ENCODE data around the gene GGTLC1. TPM values are rescaled to one million over a fixed set of nuclear protein-coding genes. Genes with fewer than 3 reads are reported as not detected.

GGTLC1 gene
- total and polyA plus RNA-seq, 7 donors, result not detected

GRCh38 chr20:23943304-23943703 is 45.3 kb downstream of the GGTLC1 start:
- no peaks in the 10 kb centered on the region for H3K4me1 ChIP-seq
- H3K27ac ChIP-seq, result no peak overlapping the region
- H3K9me3 ChIP-seq, result peaks cover 3% of the 10 kb centered on the region
- H3K27me3 ChIP-seq (ENCODE audit: insufficient read depth in 3 of 3, low read length in 2 of 3), result no peaks in the 10 kb centered on the region
- no peak overlapping the region for H3K4me3 ChIP-seq
- WGBS, 3 donors, result 86 to 89% (median 88%) methylated on average over 5 of the region's 5 CpGs
- DNase-seq (no peak), ATAC-seq (no peak)
- intact Hi-C loops (cut with DNase I), result no loop called here
- TF ChIP-seq, protein P1, sequence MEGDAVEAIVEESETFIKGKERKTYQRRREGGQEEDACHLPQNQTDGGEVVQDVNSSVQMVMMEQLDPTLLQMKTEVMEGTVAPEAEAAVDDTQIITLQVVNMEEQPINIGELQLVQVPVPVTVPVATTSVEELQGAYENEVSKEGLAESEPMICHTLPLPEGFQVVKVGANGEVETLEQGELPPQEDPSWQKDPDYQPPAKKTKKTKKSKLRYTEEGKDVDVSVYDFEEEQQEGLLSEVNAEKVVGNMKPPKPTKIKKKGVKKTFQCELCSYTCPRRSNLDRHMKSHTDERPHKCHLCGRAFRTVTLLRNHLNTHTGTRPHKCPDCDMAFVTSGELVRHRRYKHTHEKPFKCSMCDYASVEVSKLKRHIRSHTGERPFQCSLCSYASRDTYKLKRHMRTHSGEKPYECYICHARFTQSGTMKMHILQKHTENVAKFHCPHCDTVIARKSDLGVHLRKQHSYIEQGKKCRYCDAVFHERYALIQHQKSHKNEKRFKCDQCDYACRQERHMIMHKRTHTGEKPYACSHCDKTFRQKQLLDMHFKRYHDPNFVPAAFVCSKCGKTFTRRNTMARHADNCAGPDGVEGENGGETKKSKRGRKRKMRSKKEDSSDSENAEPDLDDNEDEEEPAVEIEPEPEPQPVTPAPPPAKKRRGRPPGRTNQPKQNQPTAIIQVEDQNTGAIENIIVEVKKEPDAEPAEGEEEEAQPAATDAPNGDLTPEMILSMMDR (IDR thresholded peaks at IDR 0.05), result no peak
- H3K36me3 ChIP-seq (ENCODE audit: insufficient read depth in 1 of 2, low read depth in 1 of 2), result no peaks in the 10 kb centered on the region

GRCh38 chr20:23939641-23940040 is 48.9 kb downstream of the GGTLC1 start:
- intact Hi-C loops (cut with DNase I), result loop anchor here in 1 of 2 donors (5.0 kb wide), 2 partner anchors 58 to 163 kb away; no protein-coding TSS in a partner anchor
- peaks cover 0 to under 1% (median 0%) of the 10 kb centered on the region in 3 donors for H3K27me3 ChIP-seq (ENCODE audit: insufficient read depth in 3 of 3, low read length in 2 of 3)
- ATAC-seq, result no peak
- H3K4me1 ChIP-seq, result no peaks in the 10 kb centered on the region
- H3K27ac ChIP-seq, result no peak overlapping the region
- H3K36me3 ChIP-seq (ENCODE audit: insufficient read depth in 1 of 2, low read depth in 1 of 2), result no peaks in the 10 kb centered on the region
- H3K4me3 ChIP-seq, result no peak overlapping the region
- no peak for DNase-seq
- H3K9me3 ChIP-seq, result peaks cover 3% of the 10 kb centered on the region
- TF ChIP-seq, protein P1 (IDR thresholded peaks at IDR 0.05), result no peak

DNA sequence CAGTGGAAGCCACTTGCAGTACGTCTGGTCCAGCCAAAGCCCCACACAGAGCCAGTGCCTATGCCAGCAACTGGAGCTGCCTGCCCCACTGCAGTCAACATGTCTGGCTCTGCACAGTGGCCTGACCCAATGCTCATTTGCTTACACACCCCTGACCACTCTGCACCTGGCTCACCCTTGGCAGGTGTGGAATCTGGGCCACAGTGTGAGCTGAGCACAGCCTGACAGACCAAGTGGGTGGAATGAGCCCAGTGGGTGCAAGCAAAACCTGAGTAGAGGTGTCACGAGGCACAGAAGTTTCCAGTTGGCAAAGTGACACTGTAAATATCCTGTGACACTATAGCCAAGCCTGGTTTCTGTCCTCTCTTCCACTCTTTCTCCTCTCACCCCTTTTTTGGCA is 49.5 kb downstream of the GGTLC1 start:
- Histone ChIP-seq H3K9me3 (peaks cover 3% of the 10 kb centered on the region), H3K36me3 (ENCODE audit: insufficient read depth in 1 of 2, low read depth in 1 of 2) (no peaks in the 10 kb centered on the region), H3K27me3 (ENCODE audit: insufficient read depth in 3 of 3, low read length in 2 of 3) (peaks cover 0 to 5% (median 0%) of the 10 kb centered on the region in 3 donors), H3K4me3 (no peak overlapping the region), H3K4me1 (no peaks in the 10 kb centered on the region), H3K27ac (no peak overlapping the region)
- DNase-seq (no peak), ATAC-seq (no peak)
- intact Hi-C loops (cut with DNase I), result loop anchor here in 1 of 2 donors (5.0 kb wide), 2 partner anchors 58 to 163 kb away; no protein-coding TSS in a partner anchor
- TF ChIP-seq, protein P1 (IDR thresholded peaks at IDR 0.05), result no peak
- 26 to 36% (median 28%) methylated on average over 2 of the region's 2 CpGs for WGBS, 3 donors

GRCh38 chr20:23938118-23938438 is 50.5 kb downstream of the GGTLC1 start:
- Histone ChIP-seq H3K27ac (no peak overlapping the region), H3K4me3 (no peak overlapping the region), H3K4me1 (no peaks in the 10 kb centered on the region), H3K9me3 (peaks cover 3% of the 10 kb centered on the region), H3K36me3 (ENCODE audit: insufficient read depth in 1 of 2, low read depth in 1 of 2) (no peaks in the 10 kb centered on the region), H3K27me3 (ENCODE audit: insufficient read depth in 3 of 3, low read length in 2 of 3) (peaks cover 0 to 5% (median 0%) of the 10 kb centered on the region in 3 donors)
- 73 to 94% (median 93%) methylated on average over 2 of the region's 2 CpGs for WGBS, 3 donors
- intact Hi-C loops (cut with DNase I), result loop anchor here in 1 of 2 donors (5.0 kb wide), 2 partner anchors 59 to 164 kb away; no protein-coding TSS in a partner anchor
- ATAC-seq (no peak), DNase-seq (no peak)
- TF ChIP-seq, protein P1 (IDR thresholded peaks at IDR 0.05), result no peak

Data from psoas muscle (tissue), 8 donors.